T follicular helper cell (primary cell): ENCODE data around the gene PGP.
A peak's percentile ranks its signal among the peaks of the same experiment; 100 is the strongest.
"Not testable (repeated sequence)": the region's sequence is repeated elsewhere in the genome, so short reads cannot be mapped to it uniquely, and the experiment has no call there.

Experiments used
- DNase-seq: peaks from one replicate; pipeline ENCODE4 v3.0.0-alpha.2; 2020; ENCODE audit warnings: low read depth

The PGP gene

GRCh38 chr16:2216330-2216729 is 1.7 kb upstream of the PGP start:
- DNase-seq = no peak

GRCh38 chr16:2213817-2214718 is 572 bp downstream of the PGP start:
- DNase-seq = no peak

- no peak for DNase-seq
Observed at GRCh38 chr16:2212362-2213324, 2.0 kb downstream of the PGP start.

- no peak for DNase-seq
Observed at GRCh38 chr16:2211923-2212347, 2.7 kb downstream of the PGP start.

GRCh38 chr16:2210386-2211365 is 4.0 kb downstream of the PGP start, which contains the start of gene BRICD5:
Gene BRICD5, minus strand, starts transcription at chr16:2210863. Its CDS starts 30 bp downstream, at chr16:2210833.
- DNase-seq = no peak

GRCh38 chr16:2210009-2210332 is 4.7 kb downstream of the PGP start:
- no peak for DNase-seq

GRCh38 chr16:2209258-2210008 is 5.2 kb downstream of the PGP start:
- no peak for DNase-seq

- no peak for DNase-seq
Observed at GRCh38 chr16:2208772-2209171, 5.9 kb downstream of the PGP start.

GRCh38 chr16:2208308-2208707 is 6.3 kb downstream of the PGP start:
- DNase-seq = no peak

GRCh38 chr16:2207872-2208271 is 6.8 kb downstream of the PGP start:
- no peak for DNase-seq

- DNase-seq = no peak
Observed at GRCh38 chr16:2206780-2207433, 7.7 kb downstream of the PGP start.

GRCh38 chr16:2206420-2206779 is 8.2 kb downstream of the PGP start:
- DNase-seq = no peak

- no peak for DNase-seq
Observed at GRCh38 chr16:2205967-2206313, 8.7 kb downstream of the PGP start.

GRCh38 chr16:2205104-2205966 is 9.3 kb downstream of the PGP start, which contains the start of gene MLST8:
Gene MLST8, plus strand, starts transcription at chr16:2205454. Its CDS starts 632 bp downstream, at chr16:2206086.
- DNase-seq = peak; percentile 89

GRCh38 chr16:2204416-2205103 is 10.1 kb downstream of the PGP start:
- DNase-seq = no peak

- DNase-seq = not testable (repeated sequence)
Observed at GRCh38 chr16:2203119-2203688, 11.4 kb downstream of the PGP start.

- DNase-seq = no peak
Observed at GRCh38 chr16:2200313-2200712, 14.3 kb downstream of the PGP start.

- DNase-seq = no peak
Observed at GRCh38 chr16:2199621-2200139, 15.0 kb downstream of the PGP start.
